ENCODE results near the gene MARCHF6. TPM values are rescaled to one million over a fixed set of nuclear protein-coding genes. Genes with fewer than 3 reads are reported as not detected.

MARCHF6 gene
- total and polyA plus RNA-seq, 8 donors: 123 to 188 (median 164) TPM

DNA sequence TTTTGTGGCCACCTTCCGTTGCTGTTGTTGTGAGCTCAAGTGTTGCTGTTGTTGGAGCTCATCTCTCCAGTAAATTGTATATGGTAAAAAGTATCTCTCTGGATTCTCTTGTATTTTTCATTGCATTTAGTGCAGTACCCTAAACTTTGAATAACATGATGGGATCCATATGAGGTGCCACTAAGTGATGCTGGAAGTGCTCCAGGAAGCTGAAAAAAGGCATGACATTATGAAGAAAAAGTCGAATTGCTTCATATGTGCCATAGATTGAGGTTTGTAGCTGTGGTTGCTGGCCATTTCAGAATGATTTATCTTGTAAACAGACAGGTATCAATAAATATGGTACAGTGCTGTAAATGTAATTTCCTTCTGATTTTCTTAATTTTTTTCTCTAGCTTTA, 5.5 kb downstream of the MARCHF6 start:
- TF ChIP-seq, protein P1, sequence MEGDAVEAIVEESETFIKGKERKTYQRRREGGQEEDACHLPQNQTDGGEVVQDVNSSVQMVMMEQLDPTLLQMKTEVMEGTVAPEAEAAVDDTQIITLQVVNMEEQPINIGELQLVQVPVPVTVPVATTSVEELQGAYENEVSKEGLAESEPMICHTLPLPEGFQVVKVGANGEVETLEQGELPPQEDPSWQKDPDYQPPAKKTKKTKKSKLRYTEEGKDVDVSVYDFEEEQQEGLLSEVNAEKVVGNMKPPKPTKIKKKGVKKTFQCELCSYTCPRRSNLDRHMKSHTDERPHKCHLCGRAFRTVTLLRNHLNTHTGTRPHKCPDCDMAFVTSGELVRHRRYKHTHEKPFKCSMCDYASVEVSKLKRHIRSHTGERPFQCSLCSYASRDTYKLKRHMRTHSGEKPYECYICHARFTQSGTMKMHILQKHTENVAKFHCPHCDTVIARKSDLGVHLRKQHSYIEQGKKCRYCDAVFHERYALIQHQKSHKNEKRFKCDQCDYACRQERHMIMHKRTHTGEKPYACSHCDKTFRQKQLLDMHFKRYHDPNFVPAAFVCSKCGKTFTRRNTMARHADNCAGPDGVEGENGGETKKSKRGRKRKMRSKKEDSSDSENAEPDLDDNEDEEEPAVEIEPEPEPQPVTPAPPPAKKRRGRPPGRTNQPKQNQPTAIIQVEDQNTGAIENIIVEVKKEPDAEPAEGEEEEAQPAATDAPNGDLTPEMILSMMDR (IDR thresholded peaks at IDR 0.05): no peak
- DNase-seq: no peak

DNA sequence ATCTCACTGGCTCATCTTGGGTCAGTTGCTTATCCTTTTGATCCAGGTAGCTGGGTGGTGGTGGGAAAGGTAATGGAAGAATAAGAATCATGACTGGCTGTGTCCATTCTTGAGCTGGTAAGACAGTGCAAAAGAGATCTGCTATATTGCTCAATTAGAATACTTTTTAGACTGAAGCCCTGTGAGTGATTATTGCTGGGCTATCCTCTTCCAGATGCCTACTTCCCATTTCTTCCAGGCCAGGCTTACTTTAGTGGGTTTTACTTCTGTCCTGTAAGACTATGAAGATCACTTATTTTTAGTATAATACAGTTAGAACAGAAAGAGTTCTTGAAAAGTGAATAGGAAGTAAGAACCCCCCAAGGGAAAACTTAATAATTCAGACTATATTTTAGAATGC, 7.2 kb downstream of the MARCHF6 start:
- Histone ChIP-seq H3K27me3 (no peaks in the 10 kb centered on the region), H3K4me1 (peaks cover 8 to 60% of the 10 kb centered on the region in 2 donors), H3K27ac (no peak overlapping the region), H3K9me3 (no peaks in the 10 kb centered on the region), H3K36me3 (no peaks in the 10 kb centered on the region), H3K4me3 (no peak overlapping the region)
- TF ChIP-seq, protein P1 (IDR thresholded peaks at IDR 0.05): no peak
- ATAC-seq (no peak), DNase-seq (no peak)
- intact Hi-C loops (cut with DNase I): no loop called here

More for the DNA sequence above, 5.5 kb downstream of the MARCHF6 start:
- Histone ChIP-seq H3K4me3 (no peak overlapping the region), H3K9me3 (no peaks in the 10 kb centered on the region), H3K27me3 (no peaks in the 10 kb centered on the region), H3K36me3 (no peaks in the 10 kb centered on the region), H3K4me1 (peaks cover 14 to 65% of the 10 kb centered on the region in 2 donors), H3K27ac (no peak overlapping the region)
- ATAC-seq: no peak
- intact Hi-C loops (cut with DNase I): no loop called here

DNA sequence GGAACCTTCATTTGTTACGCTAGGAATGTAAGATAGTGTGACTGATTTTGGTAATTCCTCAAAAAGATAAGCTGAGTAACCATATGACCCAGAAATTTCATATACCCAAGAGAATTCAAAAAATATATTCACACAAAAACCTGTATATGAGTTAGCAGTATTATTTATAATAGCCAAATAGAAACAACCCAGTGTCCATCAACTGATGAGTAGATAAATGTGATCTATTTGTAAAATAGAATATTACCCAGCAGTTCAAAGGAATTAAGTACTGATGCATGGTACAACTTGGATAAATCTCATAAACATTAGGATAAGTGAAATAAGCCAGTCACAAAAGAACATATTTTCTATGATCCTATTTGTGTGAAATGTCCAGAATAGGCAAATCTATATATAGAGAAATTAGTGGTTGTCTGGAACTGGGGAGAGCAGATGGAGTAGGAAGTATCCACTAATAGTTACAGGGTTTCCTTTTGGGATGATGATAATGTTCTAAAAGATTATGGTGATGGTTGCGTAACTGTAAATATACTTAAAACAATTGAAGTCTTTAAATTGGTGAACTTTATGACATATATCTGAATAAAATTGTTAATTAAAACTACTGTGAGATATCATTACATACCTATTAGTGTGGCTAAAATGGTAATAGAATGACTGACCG, 10.2 kb downstream of the MARCHF6 start:
- DNase-seq: no peak

DNA sequence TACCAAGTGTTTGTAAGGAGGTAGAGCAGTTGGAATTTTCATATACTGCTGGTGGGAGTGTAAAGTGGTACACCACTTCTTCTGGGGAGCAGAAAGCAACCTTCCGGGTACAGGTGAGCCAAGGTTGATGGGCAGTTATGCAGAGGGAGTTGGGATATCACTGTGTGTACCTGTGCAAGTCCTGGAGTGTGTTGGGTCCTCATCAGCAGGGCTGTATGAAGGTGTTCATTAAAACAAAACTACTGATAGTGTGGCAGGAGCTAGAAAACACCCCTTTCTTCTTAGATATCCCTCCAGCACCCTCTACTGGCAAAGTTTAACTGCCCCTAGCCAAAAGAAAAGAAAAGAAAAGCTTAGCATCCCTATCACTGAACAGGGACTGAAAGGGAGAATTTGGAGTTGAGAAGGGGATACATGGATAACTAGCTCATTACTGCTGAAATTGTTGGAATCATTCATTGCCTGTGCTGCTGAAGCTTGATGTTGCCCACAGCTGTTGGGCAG, 10.7 kb downstream of the MARCHF6 start:
- H3K4me1 ChIP-seq: peaks cover 11 to 63% of the 10 kb centered on the region in 2 donors
- H3K9me3 ChIP-seq: no peaks in the 10 kb centered on the region
- H3K36me3 ChIP-seq: no peaks in the 10 kb centered on the region
- H3K4me3 ChIP-seq: no peak overlapping the region
- TF ChIP-seq, protein P1 (IDR thresholded peaks at IDR 0.05): no peak
- intact Hi-C loops (cut with DNase I): no loop called here
- no peaks in the 10 kb centered on the region for H3K27me3 ChIP-seq
- peak; percentile 62 for ATAC-seq
- DNase-seq: no peak
- H3K27ac ChIP-seq: no peak overlapping the region

More for the DNA sequence above, 10.2 kb downstream of the MARCHF6 start:
- no peak for ATAC-seq
- intact Hi-C loops (cut with DNase I): no loop called here
- H3K27ac ChIP-seq: no peak overlapping the region
- H3K4me3 ChIP-seq: no peak overlapping the region
- H3K36me3 ChIP-seq: no peaks in the 10 kb centered on the region
- H3K27me3 ChIP-seq: no peaks in the 10 kb centered on the region
- peaks cover 11 to 63% of the 10 kb centered on the region in 2 donors for H3K4me1 ChIP-seq
- H3K9me3 ChIP-seq: no peaks in the 10 kb centered on the region
- TF ChIP-seq, protein P1 (IDR thresholded peaks at IDR 0.05): no peak

DNA sequence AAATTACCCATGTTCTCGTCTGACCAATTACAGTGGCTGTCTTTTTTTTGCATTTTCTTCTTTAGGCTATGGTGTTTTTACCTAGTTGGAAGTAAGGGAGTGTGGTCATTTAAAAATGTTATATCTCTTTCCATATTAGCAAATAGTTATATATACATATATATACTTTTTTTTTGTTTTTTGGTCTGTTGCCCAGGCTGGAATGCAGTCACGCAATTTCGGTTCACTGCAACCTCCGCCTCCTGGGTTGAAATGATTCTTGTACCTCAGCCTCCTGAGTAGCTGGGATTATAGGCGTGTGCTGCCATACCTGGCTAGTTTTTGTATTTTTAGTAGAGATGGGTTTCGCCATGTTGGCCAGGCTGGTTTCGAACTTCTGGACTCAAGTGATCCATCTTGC, 12.3 kb downstream of the MARCHF6 start:
- H3K9me3 ChIP-seq: no peaks in the 10 kb centered on the region
- H3K4me3 ChIP-seq: no peak overlapping the region
- no peaks in the 10 kb centered on the region for H3K27me3 ChIP-seq
- H3K4me1 ChIP-seq: peaks cover 9 to 56% of the 10 kb centered on the region in 2 donors
- H3K27ac ChIP-seq: no peak overlapping the region
- intact Hi-C loops (cut with DNase I): no loop called here
- no peaks in the 10 kb centered on the region for H3K36me3 ChIP-seq
- TF ChIP-seq, protein P1 (IDR thresholded peaks at IDR 0.05): no peak
- no peak for DNase-seq
- no peak for ATAC-seq
